Renal cortical epithelial cell (primary cell): ENCODE measurements around the gene MAGEF1. TPM values are rescaled to one million over a fixed set of nuclear protein-coding genes. Genes with fewer than 3 reads are reported as not detected.

Experiments
- DNase-seq: peaks from one replicate; pipeline ENCODE4 v3.0.0-alpha.2; 2011; ENCODE audit warnings: low read depth
- total RNA-seq: library from RNA; depleted of rRNA; stranded (reverse); fragments of >200 nt; gene quantifications from 2 replicates; pipeline ENCODE4 v1.2.3, GENCODE V29; 2014

Gene MAGEF1, protein sequence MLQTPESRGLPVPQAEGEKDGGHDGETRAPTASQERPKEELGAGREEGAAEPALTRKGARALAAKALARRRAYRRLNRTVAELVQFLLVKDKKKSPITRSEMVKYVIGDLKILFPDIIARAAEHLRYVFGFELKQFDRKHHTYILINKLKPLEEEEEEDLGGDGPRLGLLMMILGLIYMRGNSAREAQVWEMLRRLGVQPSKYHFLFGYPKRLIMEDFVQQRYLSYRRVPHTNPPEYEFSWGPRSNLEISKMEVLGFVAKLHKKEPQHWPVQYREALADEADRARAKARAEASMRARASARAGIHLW
- 15.3 and 23.4 TPM in 2 replicates for total RNA-seq

- peak; percentile 62 for DNase-seq
Observed at GRCh38 chr3:184711493-184712247, at the start of gene MAGEF1. TSS of gene MAGEF1 (minus strand) at chr3:184712064. CDS start at chr3:184711821, 243 bp downstream.

GRCh38 chr3:184761075-184761841 is 49.4 kb upstream of the MAGEF1 start:
- DNase-seq = no peak

DNA sequence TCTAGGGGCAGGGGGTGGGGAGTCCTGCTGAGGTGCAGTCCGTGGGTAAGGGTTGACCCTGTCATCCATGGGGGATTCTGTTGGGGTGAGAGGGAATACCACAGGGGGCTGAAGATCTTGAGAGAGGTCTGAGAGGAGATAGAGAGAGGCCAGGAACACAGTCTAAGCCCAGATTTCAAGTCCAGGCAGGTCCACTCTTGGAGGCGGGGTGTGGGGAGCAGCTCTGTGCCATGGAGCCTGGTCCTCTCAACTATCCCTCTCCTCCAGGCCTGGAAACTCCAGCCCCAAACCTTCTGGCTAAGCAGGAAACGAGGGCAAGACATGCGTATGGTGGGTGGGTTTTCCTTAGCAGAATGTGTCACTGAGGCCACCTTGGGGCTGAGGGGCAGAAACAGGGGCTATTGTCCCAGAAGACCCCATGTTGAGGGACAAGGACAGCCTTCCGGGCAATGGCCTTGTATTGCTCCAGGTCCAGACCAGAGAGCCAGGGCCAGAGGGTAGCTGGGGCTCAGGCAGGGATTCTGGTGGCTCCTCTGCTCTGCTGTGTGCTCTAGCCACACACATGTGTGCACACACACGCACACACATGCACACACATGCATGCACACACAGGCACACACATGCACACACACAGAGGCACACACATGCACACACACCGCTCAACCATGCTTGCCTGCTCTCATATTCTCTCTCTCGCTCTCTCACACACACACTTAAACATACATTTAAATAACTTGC is 48.6 kb upstream of the MAGEF1 start:
- DNase-seq = no peak

- no peak for DNase-seq
Observed at GRCh38 chr3:184759666-184760200, 47.9 kb upstream of the MAGEF1 start.

DNA sequence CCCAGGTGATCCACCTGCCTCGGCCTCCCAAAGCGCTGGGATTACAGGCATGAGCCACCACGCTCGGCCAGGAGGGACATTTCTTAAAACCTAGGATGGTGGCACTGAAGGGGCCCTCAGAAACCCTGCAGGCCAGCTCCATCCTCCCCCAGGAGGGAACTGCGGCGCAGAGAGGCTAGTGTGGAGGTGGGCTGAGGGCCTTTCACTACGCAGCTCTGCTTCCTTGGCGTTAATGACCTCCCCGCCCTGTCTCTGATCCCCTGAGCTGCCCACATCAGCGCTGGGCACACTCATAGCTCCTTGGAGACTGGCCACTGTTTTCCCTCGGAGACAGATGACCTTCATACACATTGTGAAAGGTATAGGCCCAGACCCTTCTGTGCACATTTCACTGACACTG is 46.2 kb upstream of the MAGEF1 start:
- no peak for DNase-seq

DNA sequence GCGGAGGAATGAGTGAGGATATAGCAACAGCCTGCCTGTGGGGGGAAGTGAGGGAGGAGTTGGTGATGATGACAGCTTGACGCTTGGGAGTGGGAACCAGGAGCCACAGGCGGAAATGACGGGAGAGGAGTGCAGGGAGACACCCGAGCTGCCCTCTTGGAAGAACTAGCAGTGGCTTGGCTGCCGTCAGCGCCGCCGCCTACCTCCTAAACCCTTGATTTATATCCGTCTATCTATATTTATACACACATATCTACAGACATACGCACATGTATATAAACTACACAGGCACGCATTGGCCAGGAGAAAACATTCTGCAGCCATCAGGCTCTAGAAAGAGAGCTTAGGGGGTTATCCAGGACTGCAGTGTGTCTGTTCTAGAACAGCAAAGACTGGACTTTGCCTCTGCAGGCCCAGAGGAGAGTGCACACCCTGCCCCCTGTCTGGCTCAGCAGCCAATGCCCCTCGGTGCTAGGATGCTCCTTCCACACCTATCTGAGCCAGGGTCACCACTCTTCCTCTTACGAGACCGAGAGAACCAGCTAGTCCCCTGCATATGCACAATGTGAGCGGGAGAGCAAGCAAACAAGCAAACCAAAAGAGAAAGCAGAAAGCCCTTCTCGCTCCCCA is 45.3 kb upstream of the MAGEF1 start:
- DNase-seq = no peak

GRCh38 chr3:184756151-184757021 is 44.5 kb upstream of the MAGEF1 start:
- DNase-seq = no peak

DNA sequence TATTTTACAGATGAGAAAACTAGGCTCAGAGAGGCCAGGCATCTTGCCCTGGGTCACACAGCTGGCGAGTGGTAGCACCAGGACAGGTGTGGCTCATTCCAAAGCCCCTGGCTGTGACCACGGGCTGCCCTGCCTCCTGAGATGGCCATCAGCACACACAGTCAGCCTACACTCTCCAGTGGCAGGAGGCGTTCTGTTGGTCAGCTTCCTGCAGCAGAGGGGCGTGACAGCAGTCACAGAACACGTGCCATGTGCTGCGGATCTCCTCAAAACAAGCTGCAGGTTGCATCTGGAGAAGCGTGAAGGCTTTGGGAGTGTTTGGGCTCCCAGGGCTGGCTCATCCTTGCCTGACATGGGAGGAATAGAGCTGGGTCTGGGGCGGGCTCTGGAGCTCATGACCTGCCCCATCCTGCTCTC is 43.5 kb upstream of the MAGEF1 start:
- no peak for DNase-seq

DNA sequence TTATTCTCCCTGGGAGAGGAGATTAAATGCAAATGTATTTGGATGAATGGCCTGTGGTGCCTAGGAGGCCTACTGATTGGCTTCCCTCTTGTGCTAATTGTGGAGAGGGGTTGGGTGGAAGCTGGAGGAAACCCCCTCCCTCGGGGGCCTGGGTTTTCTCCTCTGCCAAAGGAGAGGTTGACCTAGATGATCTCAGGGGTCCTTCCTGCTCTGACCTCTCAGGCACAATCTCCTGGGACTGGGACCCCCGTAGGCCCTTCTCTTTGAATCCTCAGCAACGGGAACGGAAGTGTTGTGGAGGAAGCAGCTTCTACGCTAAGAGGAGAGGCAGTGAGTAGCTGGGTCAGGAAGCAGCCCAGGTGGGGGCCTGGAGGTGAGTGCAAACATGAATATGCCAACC is 40.5 kb upstream of the MAGEF1 start:
- no peak for DNase-seq

DNA sequence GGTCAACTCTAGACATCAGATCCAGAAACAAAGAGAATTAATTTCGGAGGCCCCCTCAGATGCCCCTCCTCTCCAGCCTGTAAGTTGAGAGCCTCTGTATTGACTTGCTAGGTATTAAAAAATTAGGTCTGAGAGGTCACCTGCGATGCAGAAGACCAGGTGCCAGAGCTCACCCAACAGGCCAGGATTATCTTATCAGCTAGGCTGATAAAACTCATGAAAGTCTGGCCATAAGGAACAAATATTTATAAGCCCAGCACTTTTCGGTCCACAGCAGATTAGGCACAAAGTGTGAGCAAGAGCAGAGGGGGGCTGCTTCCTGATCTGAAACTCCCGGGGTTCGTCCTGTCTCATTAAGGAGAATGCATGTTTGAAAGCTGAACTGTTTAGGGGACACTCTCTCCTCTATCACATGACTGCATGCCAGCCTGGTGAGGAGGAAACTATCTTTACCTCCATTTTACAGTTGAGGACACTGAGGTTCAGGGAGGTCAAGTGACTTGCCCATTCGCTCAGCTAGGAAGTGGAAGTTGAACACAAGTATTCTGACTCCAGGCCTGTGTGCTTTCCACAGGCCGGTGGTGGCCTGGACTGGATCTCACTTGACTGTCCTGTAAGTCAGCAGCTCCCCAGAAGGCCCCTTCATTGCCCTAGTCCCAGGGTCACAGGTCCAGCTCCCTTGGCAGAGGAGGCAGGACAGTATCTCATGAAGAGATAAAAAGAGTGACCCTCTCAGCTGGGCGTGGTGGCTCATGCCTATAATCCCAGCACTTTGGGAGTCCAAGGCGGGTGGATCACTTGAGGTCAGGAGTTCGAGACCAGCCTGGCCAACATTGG is 39.6 kb upstream of the MAGEF1 start:
- no peak for DNase-seq

DNA sequence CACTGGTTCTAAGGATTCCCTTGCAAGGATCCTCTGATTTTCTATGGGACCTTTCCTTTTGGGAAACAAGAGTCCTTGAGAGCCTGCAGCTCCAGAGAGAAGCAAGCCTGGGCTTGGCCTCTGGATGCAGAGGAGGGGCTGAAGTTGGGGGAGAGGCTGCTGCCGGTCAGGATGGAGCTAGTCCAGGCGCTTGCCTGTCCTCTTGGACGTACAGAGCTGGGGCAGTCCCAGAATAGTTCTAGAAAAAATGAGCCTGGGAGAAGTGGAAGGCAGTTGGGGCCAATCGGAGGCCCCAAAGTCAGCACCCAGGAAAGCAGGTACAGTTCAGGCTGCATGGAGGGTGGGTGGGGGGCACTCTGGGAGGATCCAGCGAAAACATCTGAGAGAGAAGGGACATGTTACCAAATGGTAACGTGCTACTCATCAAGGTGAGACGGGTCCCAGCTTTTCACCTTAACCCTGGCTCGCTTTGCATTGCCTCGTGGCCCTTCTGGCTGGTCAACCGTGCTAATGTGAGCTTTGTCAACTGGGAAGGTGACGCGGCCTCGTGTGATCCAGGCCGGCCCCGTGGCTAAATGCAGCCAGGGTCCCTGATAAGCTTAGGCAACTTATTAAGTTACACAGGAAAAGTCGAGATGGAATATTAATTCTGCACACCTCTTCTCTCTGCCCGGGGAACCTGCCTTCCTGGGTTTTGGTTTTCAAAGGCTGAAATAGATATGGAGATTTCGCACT is 38.7 kb upstream of the MAGEF1 start:
- no peak for DNase-seq

DNA sequence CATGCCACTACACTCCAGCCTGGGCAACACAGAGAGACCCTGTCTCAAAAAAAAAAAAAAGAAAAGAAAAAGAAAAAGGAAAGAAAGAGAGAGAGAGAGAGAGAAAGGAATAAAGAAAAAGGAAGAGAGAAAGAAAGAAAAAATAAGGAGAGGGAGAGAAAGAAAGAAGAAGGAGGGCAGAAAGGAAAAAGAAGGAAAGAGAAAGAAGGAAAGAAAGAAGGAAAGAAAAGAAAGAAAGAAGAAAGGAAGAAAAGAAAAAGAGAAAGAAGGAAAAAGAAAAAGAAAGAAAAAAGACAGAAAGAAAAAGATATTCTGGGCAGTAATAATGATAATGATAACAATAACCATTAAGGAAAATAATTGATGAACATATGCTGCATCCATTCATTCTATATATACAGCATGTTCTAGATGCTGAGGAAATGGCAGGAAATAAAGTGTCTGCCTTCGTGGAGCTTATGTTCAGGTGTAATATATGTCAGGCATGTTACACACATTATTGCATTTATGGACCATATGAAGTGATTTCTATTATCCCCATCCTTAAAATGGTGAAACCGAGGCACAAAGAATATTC is 37.4 kb upstream of the MAGEF1 start:
- no peak for DNase-seq

GRCh38 chr3:184748219-184749135 is 36.6 kb upstream of the MAGEF1 start:
- no peak for DNase-seq

DNA sequence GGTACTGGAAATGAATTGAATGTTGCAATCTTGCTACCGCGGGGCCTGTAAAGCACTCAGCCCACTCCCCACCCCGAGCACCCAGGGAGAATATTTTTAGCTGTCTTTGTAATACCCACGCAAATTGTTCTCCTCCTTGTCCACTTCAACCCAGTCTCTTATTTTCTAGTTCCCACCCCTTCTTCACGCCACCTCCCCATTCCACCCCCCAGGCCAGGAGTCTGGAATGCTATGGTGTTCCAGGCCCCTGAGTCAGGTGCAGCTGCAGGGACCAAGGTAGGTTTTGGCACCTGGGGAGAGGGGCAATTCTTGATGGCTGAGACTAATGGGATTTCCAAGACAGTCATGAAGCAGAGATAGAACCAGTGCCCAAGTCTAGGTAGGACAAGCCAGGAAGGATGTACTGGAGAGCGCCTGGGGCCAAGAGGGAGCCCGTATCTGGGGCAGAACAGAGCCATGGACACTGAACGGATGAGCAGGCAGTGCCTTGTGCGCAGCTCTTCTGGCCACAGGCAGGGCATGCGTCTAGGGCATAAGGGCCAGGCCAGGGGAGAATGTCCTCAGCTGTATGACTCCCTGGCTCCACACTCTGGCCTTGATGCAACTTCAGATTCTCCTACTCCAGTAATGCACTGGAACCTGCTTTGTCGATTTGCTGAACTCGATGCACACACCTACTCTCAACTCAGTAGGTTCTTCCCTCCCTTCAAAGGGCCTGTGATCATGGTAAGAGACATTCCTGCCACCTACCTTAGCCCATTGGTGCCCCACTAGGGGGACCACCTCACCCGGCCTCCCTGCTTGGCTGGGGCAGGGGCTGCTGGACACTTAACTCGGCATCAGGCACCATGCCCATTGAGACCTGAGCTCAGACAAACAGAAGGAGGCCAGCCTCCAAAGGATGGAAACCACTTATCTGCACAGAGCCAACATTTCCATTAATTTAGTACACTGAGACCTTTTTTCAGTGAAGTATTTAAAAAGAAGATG is 34.6 kb upstream of the MAGEF1 start:
- no peak for DNase-seq

GRCh38 chr3:184745526-184745925 is 33.7 kb upstream of the MAGEF1 start:
- DNase-seq = no peak

- DNase-seq = no peak
Observed at GRCh38 chr3:184743248-184743647, 31.4 kb upstream of the MAGEF1 start.
